Epithelial cell of prostate (primary cell): ENCODE data around the gene PAQR9.

Experiments
- DNase-seq: peaks from one replicate; pipeline ENCODE4 v3.0.0-alpha.2; 2011; ENCODE audit warnings: low read depth, low spot score
- H3K27ac ChIP-seq: fragments of 450-650 bp; 2 replicates; pipeline ENCODE4 v1.5.1; 2017; ENCODE audit warnings: mild to moderate bottlenecking

PAQR9 gene

DNA sequence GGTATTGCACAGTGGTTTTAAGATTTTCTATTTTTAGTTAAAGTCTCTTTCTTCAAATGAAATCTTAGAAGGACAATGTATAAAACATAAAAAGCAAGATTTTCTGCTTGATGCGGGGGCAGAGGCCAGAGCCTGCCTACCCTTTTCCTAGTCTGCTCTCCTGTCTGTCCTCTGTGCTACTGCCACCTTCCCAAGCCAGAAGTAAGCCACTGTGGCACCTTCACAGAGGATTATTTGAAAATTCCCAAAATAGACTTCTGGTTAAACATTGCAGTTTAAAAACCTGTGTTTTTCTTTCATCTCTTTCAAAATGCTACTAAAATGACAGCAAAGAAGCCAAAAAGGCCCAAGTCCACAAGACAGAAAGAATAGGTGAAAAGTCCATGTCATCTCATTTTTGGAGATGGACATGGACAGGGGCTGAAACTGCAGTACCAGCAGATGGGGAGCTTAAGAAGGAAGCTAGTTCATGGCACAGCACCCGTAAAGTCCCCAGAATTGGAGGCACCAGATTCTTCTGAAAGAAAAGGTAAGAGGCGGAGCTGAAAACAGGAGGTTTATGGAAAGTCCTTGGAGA lies 37.0 kb downstream of the PAQR9 start:
- DNase-seq = no peak
- no peak overlapping the region for H3K27ac ChIP-seq

DNA sequence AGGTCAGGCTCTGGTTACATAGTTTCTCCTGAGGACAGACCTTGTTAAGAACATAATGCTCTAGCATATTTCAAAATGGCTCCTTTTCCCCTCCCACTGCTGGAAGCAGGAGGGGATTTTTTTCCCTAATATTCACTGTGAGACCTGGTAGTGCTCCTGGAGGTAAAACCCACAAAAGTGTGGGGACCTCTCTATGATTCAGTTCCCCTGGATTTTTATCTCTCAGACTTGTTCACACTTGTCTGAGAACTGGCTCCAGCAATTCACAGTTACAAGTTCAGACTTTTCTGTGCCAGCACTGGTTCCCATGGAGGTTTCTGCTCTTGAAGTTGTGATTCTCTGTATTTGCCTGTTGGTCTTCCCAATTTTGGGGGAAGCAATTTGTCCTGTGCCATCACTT lies 38.3 kb downstream of the PAQR9 start:
- peak; percentile 57 for DNase-seq
- peak overlapping the region; percentile 46 for H3K27ac ChIP-seq

DNA sequence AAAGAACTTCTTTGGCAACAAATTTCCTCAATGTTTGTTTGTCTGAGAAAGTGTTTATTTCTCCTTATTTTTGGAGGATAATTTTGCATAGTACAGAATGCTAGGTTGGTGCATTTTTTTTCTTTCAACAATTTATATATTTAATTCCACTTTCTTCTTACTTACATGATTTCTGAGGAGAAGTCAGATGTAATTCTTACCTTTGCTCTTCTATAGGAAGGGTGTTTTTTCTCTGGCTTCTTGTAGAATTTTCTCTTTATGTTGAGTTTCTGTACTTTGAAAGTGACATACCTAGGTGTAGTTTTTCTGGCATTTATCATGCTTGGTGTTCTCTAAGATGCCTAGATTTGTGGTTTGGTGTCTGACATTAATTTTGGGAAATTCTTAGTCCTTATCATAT lies 39.8 kb downstream of the PAQR9 start:
- no peak for DNase-seq

DNA sequence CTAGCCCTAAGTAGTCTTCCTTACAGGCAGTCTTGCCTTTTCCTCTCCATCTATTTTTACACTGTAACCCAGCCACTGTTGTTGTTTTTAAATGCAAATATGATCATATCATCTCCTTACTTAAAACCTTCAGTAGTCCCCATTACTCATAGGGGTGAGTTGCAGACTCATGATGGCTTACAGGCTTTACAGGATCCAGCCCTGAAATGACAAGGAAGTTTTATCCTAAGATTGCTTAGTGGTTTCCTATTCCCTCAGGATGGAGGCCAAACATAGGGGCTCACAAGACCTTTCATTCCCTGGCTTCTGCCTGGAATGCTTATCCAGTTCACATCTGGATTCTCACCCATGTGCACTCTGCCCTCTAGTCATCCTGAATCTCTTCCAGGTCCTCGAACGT lies 46.9 kb downstream of the PAQR9 start:
- peak; percentile 37 for DNase-seq
- no peak overlapping the region for H3K27ac ChIP-seq

More for the DNA sequence above, 39.8 kb downstream of the PAQR9 start:
- H3K27ac ChIP-seq = no peak overlapping the region

DNA sequence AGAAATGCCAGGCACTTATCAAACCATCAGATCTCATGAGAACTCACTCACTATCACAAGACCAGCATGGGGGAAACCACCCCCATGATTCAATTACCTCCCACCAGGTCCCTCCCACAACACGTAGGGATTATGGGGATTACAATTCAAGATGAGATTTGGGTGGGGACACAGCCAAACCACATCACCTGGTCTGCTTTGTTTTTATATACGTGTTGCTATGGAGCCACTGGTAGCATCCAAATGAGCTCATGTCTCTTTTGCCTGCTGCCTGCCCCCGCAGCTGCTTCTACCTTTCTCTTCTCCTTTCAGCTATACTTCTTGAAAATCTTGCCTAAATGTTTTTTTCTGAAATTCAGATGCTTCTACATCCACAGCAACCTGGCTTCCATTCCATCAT lies 47.8 kb downstream of the PAQR9 start:
- no peak overlapping the region for H3K27ac ChIP-seq
- no peak for DNase-seq

DNA sequence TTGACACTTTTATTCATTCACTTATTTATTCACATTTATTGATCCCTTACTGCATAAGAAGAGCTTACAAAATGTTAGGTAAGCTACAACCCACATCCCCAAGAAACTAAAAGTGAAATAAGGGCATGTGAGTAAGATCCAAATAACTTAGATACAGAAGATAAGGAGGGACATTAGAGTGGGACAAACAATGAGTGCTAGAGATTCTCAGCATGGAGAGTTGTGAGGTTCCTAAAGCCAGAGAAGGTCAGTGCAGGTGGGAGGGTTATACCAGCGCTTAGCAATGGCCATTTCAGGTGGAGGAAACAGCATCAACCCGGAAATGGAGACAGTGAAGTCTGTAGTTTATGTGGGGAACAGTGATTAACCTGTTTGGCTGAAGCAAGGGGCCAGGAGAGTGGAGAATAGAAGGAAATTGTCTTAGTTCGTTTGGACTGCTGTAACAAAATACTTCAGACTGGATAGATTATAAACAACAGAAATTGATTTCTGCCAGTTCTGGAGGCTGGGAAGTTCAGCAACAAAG lies 49.1 kb downstream of the PAQR9 start:
- H3K27ac ChIP-seq = no peak overlapping the region
- no peak for DNase-seq

DNA sequence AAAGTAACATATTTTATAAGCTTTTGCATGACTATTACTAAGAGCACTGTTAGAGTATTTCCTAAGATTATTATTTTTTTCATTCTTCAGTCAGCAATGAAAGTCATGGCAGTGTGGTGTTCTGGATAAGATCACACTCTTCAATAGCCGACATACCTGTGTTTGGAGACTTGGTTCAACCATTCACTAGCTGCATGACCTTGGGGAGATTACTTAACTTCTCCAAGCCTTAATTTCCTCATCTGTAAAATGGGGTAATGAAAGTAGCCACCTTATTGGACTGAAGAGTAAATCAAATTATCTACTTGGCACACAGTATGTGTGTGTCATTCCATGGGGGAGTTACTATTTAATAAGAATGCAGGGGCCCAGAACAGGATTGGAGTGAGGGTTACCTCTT lies 50.0 kb downstream of the PAQR9 start:
- H3K27ac ChIP-seq = no peak overlapping the region
- no peak for DNase-seq

DNA sequence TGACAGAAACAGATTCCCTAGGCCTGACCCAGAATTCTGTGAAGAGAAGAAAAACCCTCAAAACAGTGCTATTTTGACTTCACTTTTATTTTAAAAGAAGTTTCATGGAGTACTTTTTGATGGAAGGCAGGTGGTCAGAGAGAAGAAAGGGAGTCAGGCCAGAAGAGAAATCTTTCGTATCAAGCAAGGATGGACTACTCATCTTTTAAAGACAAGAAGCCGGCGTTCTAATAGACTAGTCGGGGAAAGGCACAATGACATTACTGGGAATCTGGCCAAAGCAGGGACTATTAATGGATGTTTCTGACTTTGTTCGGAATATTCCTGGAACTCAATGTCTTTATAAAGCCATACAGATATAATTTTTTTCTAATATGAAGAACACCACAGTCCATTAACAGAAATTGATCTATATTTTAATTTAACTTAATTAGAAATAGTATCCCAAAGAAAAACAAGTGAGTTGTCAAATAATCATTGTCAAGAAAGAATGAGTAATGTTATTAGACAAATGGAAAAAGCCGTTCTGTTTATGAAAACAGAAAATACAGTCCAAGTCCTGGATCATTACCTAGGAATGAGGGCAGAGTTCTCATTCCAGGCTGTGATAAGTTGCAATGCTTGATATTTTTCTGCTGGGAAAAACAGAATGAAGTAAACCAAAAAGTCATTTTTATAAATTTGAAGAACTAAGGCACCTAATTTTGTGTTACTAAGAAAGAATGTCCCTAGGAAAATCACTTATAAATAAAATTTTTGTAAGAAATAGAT lies 50.9 kb downstream of the PAQR9 start:
- DNase-seq = no peak
- no peak overlapping the region for H3K27ac ChIP-seq
